HepG2 (cell line): Measurements from ENCODE around the gene NAPB. TPM values are rescaled to one million over a fixed set of nuclear protein-coding genes. Genes with fewer than 3 reads are reported as not detected.

Source experiments
- BRCA1 ChIP-seq: sonication (generic); formaldehyde crosslinking; IDR thresholded peaks from 2 replicates; pipeline ENCODE4 v1.4.0; 2020; ENCODE audit warnings: missing genetic modification reagents
- NFIB ChIP-seq: sonication (generic); formaldehyde crosslinking; IDR thresholded peaks from 2 replicates; pipeline ENCODE4 v1.9.0; 2021; ENCODE audit warnings: missing genetic modification reagents, mild to moderate bottlenecking, borderline replicate concordance
- RARG ChIP-seq: sonication (generic); formaldehyde crosslinking; IDR thresholded peaks from 2 replicates; pipeline ENCODE4 v1.4.0; 2020; ENCODE audit warnings: low read depth, mild to moderate bottlenecking, missing genetic modification reagents
- SUZ12 ChIP-seq: fragments of 150-350 bp; IDR thresholded peaks from 2 replicates; pipeline ENCODE4 v1.6.1; 2014; ENCODE audit warnings: low read depth, low read length
- ZFP90 ChIP-seq: sonication (generic); formaldehyde crosslinking; IDR thresholded peaks from 2 replicates; pipeline ENCODE4 v1.8.0; 2022; ENCODE audit warnings: missing genetic modification reagents, mild to moderate bottlenecking, inconsistent platforms, borderline replicate concordance
- ZNF20 ChIP-seq: sonication (generic); formaldehyde crosslinking; IDR thresholded peaks from 2 replicates; pipeline ENCODE4 v1.4.0; 2020; ENCODE audit warnings: mild to moderate bottlenecking, moderate library complexity, missing genetic modification reagents
- ZNF205 ChIP-seq: IDR thresholded peaks from 2 replicates; pipeline ENCODE4 v1.6.1; 2018; ENCODE audit warnings: missing biosample characterization, missing genetic modification reagents
- ZNF253 ChIP-seq: sonication (generic); formaldehyde crosslinking; IDR thresholded peaks from 2 replicates; pipeline ENCODE4 v1.8.0; 2022; ENCODE audit warnings: mild to moderate bottlenecking, missing genetic modification reagents, borderline replicate concordance
- ZNF292 ChIP-seq: sonication (generic); formaldehyde crosslinking; IDR thresholded peaks from 2 replicates; pipeline ENCODE4 v1.8.1; 2022; ENCODE audit warnings: mild to moderate bottlenecking, low read depth, missing genetic modification reagents, borderline replicate concordance
- ZNF501 ChIP-seq: sonication (generic); formaldehyde crosslinking; IDR thresholded peaks from 2 replicates; pipeline ENCODE4 v1.5.1; 2020; ENCODE audit warnings: mild to moderate bottlenecking, moderate library complexity, missing genetic modification reagents
- ZNF549 ChIP-seq: sonication (generic); formaldehyde crosslinking; IDR thresholded peaks from 2 replicates; pipeline ENCODE4 v1.5.0; 2020; ENCODE audit warnings: missing genetic modification reagents
- ZNF616 ChIP-seq: sonication (generic); formaldehyde crosslinking; IDR thresholded peaks from 2 replicates; pipeline ENCODE4 v1.5.0; 2020; ENCODE audit warnings: low read depth, mild to moderate bottlenecking, missing genetic modification reagents
- ZNF75D ChIP-seq: sonication (generic); formaldehyde crosslinking; IDR thresholded peaks from 2 replicates; pipeline ENCODE4 v1.8.1; 2023; ENCODE audit warnings: missing genetic modification reagents, mild to moderate bottlenecking, borderline replicate concordance
- polyA plus RNA-seq, 8 experiments: library from polyadenylated mRNA; depleted of rRNA in 3 of 8; stranded (reverse) in 7 of 8; unstranded in 1 of 8; fragments of >200 nt; fragmentation: Illumina TruSeq in 4 of 8; extraction: Trizol in 4 of 8; gene quantifications; 2 replicates each; pipeline versions ENCODE4 v1.2.1 to v1.2.3, GENCODE V29; 2011 to 2016; ENCODE audit warnings: low read depth in 4 of 8, missing spikeins in 1 of 8, mixed read lengths in 1 of 8; ENCODE audit not compliant: insufficient read depth in 1 of 8
- total RNA-seq, 5 experiments: library from RNA; depleted of rRNA; stranded (reverse); fragments of >200 nt; fragmentation: Illumina TruSeq; extraction: Trizol; gene quantifications; 2 replicates each; pipeline ENCODE4 v1.2.3, GENCODE V29; 2016; ENCODE audit warnings: low read depth in 1 of 5
- TF ChIP-seq, protein P1 (sequence below): sonication (generic); formaldehyde crosslinking; IDR thresholded peaks from 2 replicates; pipeline ENCODE4 v1.4.0; 2020; ENCODE audit warnings: low read depth, mild to moderate bottlenecking, missing genetic modification reagents
- TF ChIP-seq, protein P2 (sequence below): sonication (generic); formaldehyde crosslinking; IDR thresholded peaks from 2 replicates; pipeline ENCODE4 v1.5.1; 2020; ENCODE audit warnings: mild to moderate bottlenecking, moderate library complexity, missing genetic modification reagents
- TF ChIP-seq, protein P3 (sequence below): sonication (generic); formaldehyde crosslinking; IDR thresholded peaks from 2 replicates; pipeline ENCODE4 v1.5.1; 2020; ENCODE audit warnings: mild to moderate bottlenecking, missing genetic modification reagents, borderline replicate concordance
- TF ChIP-seq, protein P4 (sequence below): sonication (generic); formaldehyde crosslinking; IDR thresholded peaks from 2 replicates; pipeline ENCODE4 v1.8.0; 2022; ENCODE audit warnings: mild to moderate bottlenecking, missing genetic modification reagents; ENCODE audit not compliant: insufficient replicate concordance
- TF ChIP-seq, protein P5 (sequence below): sonication (generic); formaldehyde crosslinking; IDR thresholded peaks from 2 replicates; pipeline ENCODE4 v1.5.0; 2020; ENCODE audit warnings: missing genetic modification reagents
- TF ChIP-seq, protein P6 (sequence below): sonication (generic); formaldehyde crosslinking; IDR thresholded peaks from 2 replicates; pipeline ENCODE4 v1.4.0; 2020; ENCODE audit warnings: mild to moderate bottlenecking, missing genetic modification reagents
- TF ChIP-seq, protein P7 (sequence below): sonication (generic); formaldehyde crosslinking; conservative IDR thresholded peaks from 2 replicates; pipeline ENCODE4 v1.4.0; 2020; ENCODE audit warnings: missing genetic modification reagents

Gene NAPB
- total and polyA plus RNA-seq, 2 of the 13 experiments (the other 11 are each of a cell fraction or from before 2014, with no cell fraction given) = 15.2 to 16.1 TPM

DNA sequence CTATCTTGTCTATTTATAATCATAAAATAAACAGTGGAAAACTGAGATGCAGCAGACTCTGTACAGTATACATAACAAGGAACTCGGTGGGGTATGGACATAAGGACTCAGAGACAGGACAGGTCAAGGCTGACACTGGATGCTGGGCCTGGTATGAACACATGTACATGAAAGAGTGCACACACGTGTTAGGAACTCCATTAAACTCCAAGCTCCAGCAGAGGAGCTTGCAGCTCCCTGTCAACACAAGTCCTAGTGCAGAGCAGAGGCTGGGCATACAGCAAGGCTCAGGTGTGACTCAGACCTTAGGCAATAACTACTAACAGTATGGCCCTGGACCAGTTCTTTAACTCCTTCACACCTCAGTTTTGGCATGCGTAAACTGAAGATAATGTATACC, 17.1 kb downstream of the NAPB start (continued):
- TF ChIP-seq ZNF292 (CRISPR knock-in tag) = peak; percentile 50; the same call in 1 of the 2 replicates
- no peak for TF ChIP-seq ZFP90 (CRISPR knock-in tag)
- TF ChIP-seq SUZ12 = no peak
- TF ChIP-seq RARG (CRISPR knock-in tag) = no peak
- TF ChIP-seq, protein P1, sequence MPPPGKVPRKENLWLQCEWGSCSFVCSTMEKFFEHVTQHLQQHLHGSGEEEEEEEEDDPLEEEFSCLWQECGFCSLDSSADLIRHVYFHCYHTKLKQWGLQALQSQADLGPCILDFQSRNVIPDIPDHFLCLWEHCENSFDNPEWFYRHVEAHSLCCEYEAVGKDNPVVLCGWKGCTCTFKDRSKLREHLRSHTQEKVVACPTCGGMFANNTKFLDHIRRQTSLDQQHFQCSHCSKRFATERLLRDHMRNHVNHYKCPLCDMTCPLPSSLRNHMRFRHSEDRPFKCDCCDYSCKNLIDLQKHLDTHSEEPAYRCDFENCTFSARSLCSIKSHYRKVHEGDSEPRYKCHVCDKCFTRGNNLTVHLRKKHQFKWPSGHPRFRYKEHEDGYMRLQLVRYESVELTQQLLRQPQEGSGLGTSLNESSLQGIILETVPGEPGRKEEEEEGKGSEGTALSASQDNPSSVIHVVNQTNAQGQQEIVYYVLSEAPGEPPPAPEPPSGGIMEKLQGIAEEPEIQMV (CRISPR knock-in tag) = no peak
- no peak for TF ChIP-seq ZNF616 (CRISPR knock-in tag)
- TF ChIP-seq, protein P2, sequence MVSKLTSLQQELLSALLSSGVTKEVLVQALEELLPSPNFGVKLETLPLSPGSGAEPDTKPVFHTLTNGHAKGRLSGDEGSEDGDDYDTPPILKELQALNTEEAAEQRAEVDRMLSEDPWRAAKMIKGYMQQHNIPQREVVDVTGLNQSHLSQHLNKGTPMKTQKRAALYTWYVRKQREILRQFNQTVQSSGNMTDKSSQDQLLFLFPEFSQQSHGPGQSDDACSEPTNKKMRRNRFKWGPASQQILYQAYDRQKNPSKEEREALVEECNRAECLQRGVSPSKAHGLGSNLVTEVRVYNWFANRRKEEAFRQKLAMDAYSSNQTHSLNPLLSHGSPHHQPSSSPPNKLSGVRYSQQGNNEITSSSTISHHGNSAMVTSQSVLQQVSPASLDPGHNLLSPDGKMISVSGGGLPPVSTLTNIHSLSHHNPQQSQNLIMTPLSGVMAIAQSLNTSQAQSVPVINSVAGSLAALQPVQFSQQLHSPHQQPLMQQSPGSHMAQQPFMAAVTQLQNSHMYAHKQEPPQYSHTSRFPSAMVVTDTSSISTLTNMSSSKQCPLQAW (CRISPR knock-in tag) = 0 out of 2 replicates have a peak, but pooled peaks have one; percentile 17
- TF ChIP-seq ZNF501 (CRISPR knock-in tag) = 0 out of 2 replicates have a peak, but pooled peaks have one; percentile 6
- TF ChIP-seq, protein P3, sequence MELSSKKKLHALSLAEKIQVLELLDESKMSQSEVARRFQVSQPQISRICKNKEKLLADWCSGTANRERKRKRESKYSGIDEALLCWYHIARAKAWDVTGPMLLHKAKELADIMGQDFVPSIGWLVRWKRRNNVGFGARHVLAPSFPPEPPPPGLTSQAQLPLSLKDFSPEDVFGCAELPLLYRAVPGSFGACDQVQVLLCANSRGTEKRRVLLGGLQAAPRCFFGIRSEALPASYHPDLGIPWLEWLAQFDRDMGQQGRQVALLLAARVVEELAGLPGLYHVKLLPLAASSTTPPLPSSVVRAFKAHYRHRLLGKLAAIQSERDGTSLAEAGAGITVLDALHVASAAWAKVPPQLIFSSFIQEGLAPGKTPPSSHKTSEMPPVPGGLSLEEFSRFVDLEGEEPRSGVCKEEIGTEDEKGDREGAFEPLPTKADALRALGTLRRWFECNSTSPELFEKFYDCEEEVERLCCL (CRISPR knock-in tag) = no peak
- TF ChIP-seq BRCA1 = no peak
- no peak for TF ChIP-seq ZNF75D (CRISPR knock-in tag)
- no peak for TF ChIP-seq NFIB (CRISPR knock-in tag)
- no peak for TF ChIP-seq ZNF549 (CRISPR knock-in tag)
- TF ChIP-seq, protein P4, sequence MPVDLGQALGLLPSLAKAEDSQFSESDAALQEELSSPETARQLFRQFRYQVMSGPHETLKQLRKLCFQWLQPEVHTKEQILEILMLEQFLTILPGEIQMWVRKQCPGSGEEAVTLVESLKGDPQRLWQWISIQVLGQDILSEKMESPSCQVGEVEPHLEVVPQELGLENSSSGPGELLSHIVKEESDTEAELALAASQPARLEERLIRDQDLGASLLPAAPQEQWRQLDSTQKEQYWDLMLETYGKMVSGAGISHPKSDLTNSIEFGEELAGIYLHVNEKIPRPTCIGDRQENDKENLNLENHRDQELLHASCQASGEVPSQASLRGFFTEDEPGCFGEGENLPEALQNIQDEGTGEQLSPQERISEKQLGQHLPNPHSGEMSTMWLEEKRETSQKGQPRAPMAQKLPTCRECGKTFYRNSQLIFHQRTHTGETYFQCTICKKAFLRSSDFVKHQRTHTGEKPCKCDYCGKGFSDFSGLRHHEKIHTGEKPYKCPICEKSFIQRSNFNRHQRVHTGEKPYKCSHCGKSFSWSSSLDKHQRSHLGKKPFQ (CRISPR knock-in tag) = peak; percentile 50
- TF ChIP-seq, protein P5, sequence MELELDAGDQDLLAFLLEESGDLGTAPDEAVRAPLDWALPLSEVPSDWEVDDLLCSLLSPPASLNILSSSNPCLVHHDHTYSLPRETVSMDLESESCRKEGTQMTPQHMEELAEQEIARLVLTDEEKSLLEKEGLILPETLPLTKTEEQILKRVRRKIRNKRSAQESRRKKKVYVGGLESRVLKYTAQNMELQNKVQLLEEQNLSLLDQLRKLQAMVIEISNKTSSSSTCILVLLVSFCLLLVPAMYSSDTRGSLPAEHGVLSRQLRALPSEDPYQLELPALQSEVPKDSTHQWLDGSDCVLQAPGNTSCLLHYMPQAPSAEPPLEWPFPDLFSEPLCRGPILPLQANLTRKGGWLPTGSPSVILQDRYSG = no peak
- TF ChIP-seq, protein P6, sequence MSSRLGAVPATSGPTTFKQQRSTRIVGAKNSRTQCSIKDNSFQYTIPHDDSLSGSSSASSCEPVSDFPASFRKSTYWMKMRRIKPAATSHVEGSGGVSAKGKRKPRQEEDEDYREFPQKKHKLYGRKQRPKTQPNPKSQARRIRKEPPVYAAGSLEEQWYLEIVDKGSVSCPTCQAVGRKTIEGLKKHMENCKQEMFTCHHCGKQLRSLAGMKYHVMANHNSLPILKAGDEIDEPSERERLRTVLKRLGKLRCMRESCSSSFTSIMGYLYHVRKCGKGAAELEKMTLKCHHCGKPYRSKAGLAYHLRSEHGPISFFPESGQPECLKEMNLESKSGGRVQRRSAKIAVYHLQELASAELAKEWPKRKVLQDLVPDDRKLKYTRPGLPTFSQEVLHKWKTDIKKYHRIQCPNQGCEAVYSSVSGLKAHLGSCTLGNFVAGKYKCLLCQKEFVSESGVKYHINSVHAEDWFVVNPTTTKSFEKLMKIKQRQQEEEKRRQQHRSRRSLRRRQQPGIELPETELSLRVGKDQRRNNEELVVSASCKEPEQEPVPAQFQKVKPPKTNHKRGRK (CRISPR knock-in tag) = no peak
- TF ChIP-seq ZNF20 (CRISPR knock-in tag) = no peak
- no peak for TF ChIP-seq ZNF253 (CRISPR knock-in tag)
- TF ChIP-seq ZNF205 (CRISPR knock-in tag) = 0 out of 2 replicates have a peak, but pooled peaks have one; percentile 27
- TF ChIP-seq, protein P7, sequence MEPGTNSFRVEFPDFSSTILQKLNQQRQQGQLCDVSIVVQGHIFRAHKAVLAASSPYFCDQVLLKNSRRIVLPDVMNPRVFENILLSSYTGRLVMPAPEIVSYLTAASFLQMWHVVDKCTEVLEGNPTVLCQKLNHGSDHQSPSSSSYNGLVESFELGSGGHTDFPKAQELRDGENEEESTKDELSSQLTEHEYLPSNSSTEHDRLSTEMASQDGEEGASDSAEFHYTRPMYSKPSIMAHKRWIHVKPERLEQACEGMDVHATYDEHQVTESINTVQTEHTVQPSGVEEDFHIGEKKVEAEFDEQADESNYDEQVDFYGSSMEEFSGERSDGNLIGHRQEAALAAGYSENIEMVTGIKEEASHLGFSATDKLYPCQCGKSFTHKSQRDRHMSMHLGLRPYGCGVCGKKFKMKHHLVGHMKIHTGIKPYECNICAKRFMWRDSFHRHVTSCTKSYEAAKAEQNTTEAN (CRISPR knock-in tag) = no peak
